ENCODE results near the gene NOVA2. TPM values are rescaled to one million over a fixed set of nuclear protein-coding genes. Genes with fewer than 3 reads are reported as not detected.

The NOVA2 gene
- total RNA-seq, 6 donors from 2014 or later = 4.7 to 19.0 (median 13.9) TPM

DNA sequence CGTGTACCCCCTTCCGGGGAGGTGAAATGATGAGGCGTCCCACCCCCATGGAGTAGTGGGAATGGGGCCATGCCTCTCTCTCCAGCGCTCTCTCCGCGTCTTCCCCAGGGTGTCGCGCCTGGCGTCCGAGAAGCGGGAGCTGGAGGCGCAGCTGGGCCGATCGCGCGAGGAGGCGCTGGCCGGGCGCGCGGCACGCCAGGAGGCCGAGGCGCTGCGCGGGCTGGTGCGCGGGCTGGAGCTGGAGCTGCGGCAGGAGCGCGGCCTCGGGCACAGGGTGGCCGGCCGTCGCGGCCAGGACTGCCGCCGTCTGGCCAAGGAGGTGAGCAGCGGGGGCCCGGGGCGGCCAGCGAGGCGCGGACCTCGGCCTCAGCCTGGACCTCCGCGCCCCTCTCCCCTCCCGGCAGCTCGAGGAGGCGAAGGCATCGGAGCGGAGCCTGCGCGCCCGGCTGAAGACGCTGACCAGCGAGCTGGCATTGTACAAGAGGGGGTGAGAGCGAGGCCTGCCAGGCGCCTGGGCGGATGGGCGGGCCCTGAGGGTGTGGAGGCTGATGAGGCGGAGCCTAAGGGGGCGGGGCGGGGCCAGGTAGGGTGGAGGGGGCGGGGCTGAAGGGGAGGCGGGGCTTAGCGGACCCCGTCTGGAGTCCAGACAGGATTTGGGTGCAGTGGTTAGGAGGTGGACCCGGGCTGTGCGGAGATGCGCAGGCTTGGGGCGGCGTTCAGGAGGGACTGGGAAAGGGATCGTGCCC, 41.4 kb upstream of the NOVA2 start:
- H3K36me3 ChIP-seq = no peaks in the 10 kb centered on the region
- peaks cover 18 to 27% (median 22%) of the 10 kb centered on the region in 4 donors for H3K4me1 ChIP-seq
- peak overlapping the region in 3 of 4 donors; percentile 63 to 67 (median 65) for H3K4me3 ChIP-seq
- H3K27ac ChIP-seq = peak overlapping the region in 1 of 4 donors; percentile 84
- 7 to 25% methylated on average over 9 to 28 of the region's 74 CpGs for WGBS, 2 donors
- H3K9me3 ChIP-seq = no peaks in the 10 kb centered on the region
- ATAC-seq (ENCODE audit: low FRiP score in 2 of 2) (peak; percentile 64 to 84), DNase-seq (peak; percentile 92 to 93)
- peaks cover 0 to 5% (median 2%) of the 10 kb centered on the region in 4 donors for H3K27me3 ChIP-seq
- TF ChIP-seq EP300 (IDR thresholded peaks at IDR 0.05) (no peak), POLR2AphosphoS5 (IDR thresholded peaks at IDR 0.05) (peak in 1 of 2 donors; percentile 35)

DNA sequence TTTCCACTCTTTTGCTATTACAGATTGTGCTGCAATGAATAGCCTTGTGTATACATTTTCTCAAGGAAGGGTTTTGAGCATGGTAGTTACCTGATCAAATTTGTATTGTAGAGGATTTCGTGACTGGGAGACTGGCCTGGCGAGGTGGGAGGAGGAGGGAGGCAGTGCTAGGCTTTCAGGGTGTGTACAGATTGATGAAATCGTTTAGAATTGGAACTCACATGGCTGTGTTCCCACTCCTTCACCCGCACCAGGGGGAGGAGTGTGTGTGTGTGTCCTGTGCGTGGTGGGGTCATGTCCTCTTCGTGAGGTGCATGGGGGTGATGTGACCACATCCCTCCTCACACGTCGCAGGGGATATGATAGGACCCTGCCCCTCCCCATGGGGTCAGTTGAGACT, 40.9 kb upstream of the NOVA2 start:
- no peaks in the 10 kb centered on the region for H3K9me3 ChIP-seq
- 39 to 66% methylated on average over 6 to 8 of the region's 8 CpGs for WGBS, 2 donors
- ATAC-seq (ENCODE audit: low FRiP score in 2 of 2) (no peak), DNase-seq (no peak)
- TF ChIP-seq, protein P1, sequence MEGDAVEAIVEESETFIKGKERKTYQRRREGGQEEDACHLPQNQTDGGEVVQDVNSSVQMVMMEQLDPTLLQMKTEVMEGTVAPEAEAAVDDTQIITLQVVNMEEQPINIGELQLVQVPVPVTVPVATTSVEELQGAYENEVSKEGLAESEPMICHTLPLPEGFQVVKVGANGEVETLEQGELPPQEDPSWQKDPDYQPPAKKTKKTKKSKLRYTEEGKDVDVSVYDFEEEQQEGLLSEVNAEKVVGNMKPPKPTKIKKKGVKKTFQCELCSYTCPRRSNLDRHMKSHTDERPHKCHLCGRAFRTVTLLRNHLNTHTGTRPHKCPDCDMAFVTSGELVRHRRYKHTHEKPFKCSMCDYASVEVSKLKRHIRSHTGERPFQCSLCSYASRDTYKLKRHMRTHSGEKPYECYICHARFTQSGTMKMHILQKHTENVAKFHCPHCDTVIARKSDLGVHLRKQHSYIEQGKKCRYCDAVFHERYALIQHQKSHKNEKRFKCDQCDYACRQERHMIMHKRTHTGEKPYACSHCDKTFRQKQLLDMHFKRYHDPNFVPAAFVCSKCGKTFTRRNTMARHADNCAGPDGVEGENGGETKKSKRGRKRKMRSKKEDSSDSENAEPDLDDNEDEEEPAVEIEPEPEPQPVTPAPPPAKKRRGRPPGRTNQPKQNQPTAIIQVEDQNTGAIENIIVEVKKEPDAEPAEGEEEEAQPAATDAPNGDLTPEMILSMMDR (IDR thresholded peaks at IDR 0.05) = no peak
- TF ChIP-seq POLR2AphosphoS5 (IDR thresholded peaks at IDR 0.05) = no peak
- peak overlapping the region in 3 of 4 donors; percentile 63 to 67 (median 65) for H3K4me3 ChIP-seq
- H3K27me3 ChIP-seq = peaks cover 0 to 5% (median 2%) of the 10 kb centered on the region in 4 donors
- H3K27ac ChIP-seq = peak overlapping the region in 1 of 4 donors; percentile 31
- peaks cover 18 to 27% (median 22%) of the 10 kb centered on the region in 4 donors for H3K4me1 ChIP-seq
- no peaks in the 10 kb centered on the region for H3K36me3 ChIP-seq

DNA sequence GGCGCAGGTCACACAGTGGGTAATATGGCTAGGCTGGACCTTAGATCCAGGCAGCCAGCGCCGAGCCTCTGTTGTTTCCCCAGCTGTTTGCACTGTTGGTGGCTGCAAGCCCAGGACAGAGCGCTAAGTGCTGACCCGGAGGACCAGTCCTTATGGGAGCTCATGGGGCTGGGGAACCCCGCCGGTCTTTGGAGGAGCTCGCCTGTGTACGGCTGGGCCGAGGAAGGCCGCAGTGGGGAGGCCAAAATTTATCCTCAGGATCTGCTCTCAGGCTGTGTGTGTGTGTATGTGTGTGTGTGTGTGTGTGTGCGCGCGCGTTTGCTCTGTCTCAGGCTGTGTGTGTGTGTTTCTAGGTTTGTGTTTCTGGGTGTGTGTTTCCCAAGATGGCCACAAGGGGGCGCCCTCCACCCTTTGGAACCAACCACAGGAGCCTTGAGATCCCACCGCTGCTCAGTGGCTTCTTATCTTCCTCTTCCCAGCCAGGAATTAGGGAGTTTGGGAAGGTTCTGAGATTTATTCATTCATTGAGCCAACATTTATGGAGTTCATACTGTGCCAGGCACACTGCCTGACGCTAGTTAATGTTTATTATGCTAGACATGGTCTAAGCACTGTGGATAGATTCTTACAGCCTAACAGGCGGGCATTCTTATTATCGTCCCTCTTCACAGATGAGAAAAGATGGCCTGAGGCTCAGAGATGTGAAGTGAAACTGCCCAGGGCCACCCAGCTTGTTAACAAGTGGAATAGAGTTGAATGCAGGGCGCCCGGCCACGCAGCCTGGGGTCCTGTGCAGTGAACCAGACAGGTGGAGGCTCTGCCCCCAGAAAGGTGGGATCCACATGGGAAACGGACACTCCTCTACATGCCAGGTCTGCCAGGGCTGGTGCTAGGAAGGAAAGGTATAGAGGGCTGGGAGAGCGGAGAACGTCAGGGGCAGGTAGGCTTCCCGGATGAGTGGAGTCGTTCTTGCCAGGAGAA, 36.2 kb upstream of the NOVA2 start:
- no peak overlapping the region for H3K4me3 ChIP-seq
- peaks cover 0 to 2% (median under 1%) of the 10 kb centered on the region in 4 donors for H3K27me3 ChIP-seq
- no peak for TF ChIP-seq POLR2A (IDR thresholded peaks at IDR 0.05)
- TF ChIP-seq, protein P1 (IDR thresholded peaks at IDR 0.05) = peak; percentile 68 to 94 (median 80)
- no peak overlapping the region for H3K27ac ChIP-seq
- H3K4me1 ChIP-seq = peaks cover 4 to 7% (median 5%) of the 10 kb centered on the region in 4 donors
- H3K9me3 ChIP-seq = no peaks in the 10 kb centered on the region
- DNase-seq (peak in 1 of 2 donors; percentile 72), ATAC-seq (ENCODE audit: low FRiP score in 2 of 2) (peak; percentile 83 to 90)
- H3K36me3 ChIP-seq = peaks cover 0 to 24% (median 4%) of the 10 kb centered on the region in 4 donors
- 59 to 65% methylated on average over 21 to 28 of the region's 28 CpGs for WGBS, 2 donors

DNA sequence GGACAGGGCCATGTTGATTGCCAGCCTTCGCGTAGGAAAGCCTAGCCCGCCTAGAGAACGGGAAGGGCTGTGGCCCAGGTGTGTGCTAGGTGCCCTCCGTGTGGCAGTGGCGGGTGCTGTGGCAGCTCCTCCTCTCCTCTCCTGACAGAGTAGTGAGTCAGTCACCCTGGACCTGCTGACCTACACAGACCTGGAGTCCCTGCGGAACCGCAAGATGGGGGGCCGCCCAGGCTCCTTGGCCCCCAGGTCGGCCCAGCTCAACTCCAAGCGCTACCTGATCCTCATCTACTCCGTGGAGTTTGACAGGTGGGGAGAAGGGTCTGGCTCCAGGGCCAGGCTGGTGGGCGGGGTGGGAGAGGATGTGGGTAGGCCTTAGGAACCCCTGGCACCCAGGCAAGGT, 32.7 kb upstream of the NOVA2 start:
- no peak for DNase-seq
- Histone ChIP-seq H3K4me3 (no peak overlapping the region), H3K9me3 (no peaks in the 10 kb centered on the region), H3K4me1 (no peaks in the 10 kb centered on the region), H3K27ac (no peak overlapping the region), H3K36me3 (peaks cover 0 to 29% (median 4%) of the 10 kb centered on the region in 4 donors), H3K27me3 (no peaks in the 10 kb centered on the region)
- peak in 1 of 2 donors; percentile 49 for ATAC-seq (ENCODE audit: low FRiP score in 2 of 2)
- 95 to 97% methylated on average over 6 to 13 of the region's 13 CpGs for WGBS, 2 donors
- TF ChIP-seq, protein P1 (IDR thresholded peaks at IDR 0.05) = no peak
- TF ChIP-seq POLR2AphosphoS5 (IDR thresholded peaks at IDR 0.05) = no peak
- no peak for TF ChIP-seq EP300 (IDR thresholded peaks at IDR 0.05)
- TF ChIP-seq POLR2A (IDR thresholded peaks at IDR 0.05) = no peak
